Left lobe of liver (tissue), 2 donors: ENCODE data around the gene GCH1. TPM values are rescaled to one million over a fixed set of nuclear protein-coding genes. Genes with fewer than 3 reads are reported as not detected.
"Not testable (repeated sequence)": the region's sequence is repeated elsewhere in the genome, so short reads cannot be mapped to it uniquely, and the experiment has no call there.

Experiments used
- ATAC-seq: fragments of 200-7000 bp; cut with Tn5 transposase; one replicate; pipeline ENCODE4 v1.9.1; 2020; ENCODE audit warnings: mild to moderate bottlenecking, moderate library complexity
- DNase-seq: peaks from one replicate; pipeline ENCODE4 v3.0.0-alpha.2; 2020; ENCODE audit warnings: low spot score
- total RNA-seq: library from RNA; stranded (reverse); gene quantifications from one replicate; pipeline ENCODE4 v1.2.1, GENCODE V29; 2021
- donor health status: DM: no; HTN: no; CAD: no; lungs with moderate emphysema.
- donor health status: DM: no; HTN: yes; CAD: no.

GCH1 gene
- total RNA-seq, 1 donor from 2014 or later: 71.0 TPM

DNA sequence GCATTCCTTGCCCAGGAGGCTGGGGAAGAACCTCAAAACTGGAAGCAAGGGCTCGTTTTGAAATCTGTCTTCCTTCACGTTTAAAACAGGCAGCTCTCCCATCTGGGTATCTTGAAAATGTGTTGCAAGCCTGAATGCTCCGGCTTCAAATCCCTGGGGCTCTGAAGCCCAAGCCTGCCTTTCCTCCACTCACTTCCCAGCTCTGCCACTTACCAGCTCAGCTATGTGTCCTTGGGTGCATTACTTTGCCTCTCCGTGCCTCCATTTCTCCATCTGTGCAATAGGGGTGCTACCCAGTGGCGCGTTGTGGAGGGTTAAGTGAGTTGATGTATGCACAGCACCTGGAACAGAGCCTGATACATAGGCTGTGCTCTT is 97.6 kb downstream of the GCH1 start:
- no peak for ATAC-seq
- no peak for DNase-seq

DNA sequence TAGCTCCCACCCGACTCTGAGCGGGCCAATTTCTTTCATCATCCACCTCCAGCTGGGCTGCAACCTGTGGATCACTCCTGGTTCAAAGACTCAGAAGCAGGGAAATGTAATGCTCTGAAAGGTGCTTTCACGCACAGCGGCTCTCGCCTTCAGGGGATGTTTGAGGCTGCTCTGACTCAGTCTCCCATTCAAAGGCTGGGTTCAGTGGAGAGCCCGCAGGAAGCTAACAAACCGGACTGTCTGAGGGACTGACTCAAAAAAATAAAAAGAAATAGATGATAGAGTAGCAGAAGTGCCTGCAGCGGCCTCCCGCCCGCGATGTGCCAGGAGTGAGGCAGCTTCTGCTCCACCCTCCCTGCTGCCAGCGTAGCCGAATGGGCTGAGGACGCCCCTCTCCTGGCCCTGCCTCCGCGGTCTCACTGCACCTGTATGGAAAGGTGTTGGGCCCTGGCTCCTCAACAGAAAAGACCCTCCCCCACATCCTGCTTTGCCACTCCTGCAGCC is 98.0 kb downstream of the GCH1 start:
- ATAC-seq: no peak
- DNase-seq: no peak

DNA sequence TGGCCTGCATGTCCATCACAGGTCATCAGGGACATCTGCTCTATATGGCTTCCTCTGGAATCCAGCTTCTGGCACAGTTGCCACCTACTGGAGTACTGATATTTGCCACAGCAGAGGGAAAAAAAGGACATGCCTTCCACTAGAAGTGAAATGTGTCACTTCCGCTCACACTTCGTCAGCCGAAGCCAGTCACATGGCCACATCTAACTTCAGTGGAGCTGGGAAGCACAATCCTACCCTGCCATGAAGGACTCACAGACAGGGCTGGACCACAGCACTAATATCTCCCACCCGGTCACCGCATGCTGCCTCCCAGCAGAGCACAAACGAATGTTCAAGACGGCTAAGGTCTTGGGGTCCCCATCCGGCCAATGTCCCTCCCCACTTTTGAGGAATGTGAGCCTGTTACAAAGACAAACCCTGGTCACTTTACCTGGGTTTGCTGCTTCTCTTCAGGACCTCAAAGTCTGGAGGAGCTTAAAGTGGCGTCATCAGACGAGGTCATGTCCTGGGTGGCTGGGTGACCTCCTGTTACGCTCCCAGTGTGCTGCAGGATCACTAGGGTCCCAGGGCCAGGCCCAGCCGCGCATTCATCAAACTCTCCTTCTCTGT is 98.6 kb downstream of the GCH1 start:
- DNase-seq (no peak), ATAC-seq (no peak)

DNA sequence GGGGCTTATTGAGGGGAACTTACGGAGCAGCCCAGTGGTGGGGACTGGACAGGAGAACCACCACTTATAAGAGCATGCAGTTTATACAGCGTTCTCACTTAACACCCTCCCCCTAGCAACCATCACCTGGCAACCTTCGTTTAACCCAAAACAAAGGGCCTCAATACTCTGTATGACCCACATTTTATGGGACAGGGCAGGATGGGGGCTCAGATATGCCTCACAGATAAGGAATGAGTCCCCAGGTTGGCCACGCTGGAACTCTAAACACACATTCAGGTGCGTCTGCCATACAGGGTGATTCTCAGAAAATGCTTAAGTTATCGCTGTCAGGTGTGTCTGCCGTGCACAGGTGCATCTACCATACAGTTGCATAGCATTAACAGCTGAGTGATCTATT is 99.2 kb downstream of the GCH1 start:
- no peak for DNase-seq
- ATAC-seq: no peak

DNA sequence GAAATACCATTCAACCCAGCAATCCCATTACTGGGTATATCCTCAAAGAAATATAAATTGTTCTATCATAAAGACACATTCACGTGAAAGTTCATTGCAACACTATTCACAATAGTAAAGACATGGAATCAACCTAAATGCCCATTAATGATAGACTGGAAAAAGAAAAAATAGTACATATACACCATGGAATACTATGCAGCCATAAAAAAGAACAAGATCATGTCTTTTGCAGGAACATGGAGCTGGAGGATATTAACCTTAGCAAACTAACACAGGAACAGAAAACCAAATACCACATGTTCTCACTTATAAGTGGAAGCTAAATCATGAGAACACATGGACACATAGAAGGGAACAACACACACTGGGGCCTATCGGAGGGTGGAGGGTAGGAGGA is 101.1 kb downstream of the GCH1 start:
- DNase-seq, ATAC-seq: not testable (repeated sequence)

DNA sequence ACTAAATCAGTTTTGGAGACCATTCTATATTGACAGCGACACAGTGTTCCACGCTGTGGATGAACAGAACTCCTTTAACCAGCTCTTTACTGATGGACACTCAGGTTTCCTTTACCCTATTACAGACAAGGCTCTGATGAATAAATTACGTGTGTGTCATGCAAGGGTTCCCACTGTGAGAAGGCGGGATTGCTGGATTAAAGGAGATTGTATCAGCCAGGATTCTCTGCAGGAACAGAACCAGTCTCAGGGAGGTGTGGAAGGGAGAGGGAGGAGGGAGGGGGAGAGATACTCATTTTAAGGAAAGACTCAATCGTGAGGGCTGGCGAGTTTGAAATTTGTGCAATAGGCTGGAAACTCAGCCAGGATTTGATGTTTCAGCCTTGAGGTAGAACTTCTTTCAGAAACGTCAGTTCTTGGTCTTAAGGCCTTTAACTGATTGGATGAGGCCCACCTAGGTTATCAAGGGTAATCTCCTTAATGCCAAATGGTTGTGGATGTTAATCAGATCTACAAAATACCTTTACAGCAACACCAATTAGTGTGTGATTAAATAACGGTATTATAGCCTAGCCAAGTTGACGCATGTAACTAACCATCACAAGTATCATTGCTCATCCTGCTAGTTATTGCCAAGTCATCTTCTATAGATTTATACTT is 104.0 kb downstream of the GCH1 start:
- ATAC-seq: no peak
- peak; percentile 8 for DNase-seq

DNA sequence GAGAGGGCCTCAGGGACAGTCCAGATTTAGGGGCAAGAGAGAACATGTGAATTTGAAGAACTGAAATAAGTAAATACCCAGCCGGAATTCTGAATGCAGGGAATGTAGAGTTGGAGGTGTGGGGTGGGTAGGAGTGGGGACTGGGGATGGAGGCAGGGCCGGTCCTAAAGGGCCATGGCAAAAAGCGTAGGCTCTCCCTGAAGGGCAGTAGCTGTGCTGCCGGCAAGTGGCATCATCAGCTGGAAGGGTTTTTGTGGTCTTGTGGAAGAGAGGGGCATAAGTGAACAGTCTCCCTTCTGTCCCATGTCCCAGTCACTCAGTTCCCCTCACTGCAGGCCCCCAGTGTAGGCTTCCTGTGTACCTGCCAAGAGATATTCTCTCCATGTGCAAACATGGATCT is 104.6 kb downstream of the GCH1 start:
- peak; percentile 5 for DNase-seq

DNA sequence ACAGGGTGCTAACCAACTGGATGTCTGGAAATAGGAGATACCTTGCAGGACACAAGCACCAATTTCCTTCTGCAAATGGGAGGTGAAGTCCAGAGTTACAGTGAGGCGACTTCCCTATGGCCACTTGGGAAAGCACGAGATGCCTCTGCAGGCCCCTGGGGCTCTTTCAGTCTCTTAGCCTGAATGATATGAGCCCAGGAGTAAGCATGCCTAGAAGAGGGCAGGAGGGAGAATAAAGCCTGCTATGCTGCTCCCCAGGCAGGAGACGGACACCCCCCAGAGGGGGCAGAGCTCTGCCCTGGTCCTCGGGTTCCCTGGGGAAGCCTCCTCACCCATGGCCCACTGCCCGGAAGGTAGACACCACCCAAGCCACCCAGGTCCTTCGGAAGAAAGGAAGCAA is 105.1 kb downstream of the GCH1 start:
- no peak for ATAC-seq

More for the DNA sequence above, 104.6 kb downstream of the GCH1 start:
- no peak for ATAC-seq

DNA sequence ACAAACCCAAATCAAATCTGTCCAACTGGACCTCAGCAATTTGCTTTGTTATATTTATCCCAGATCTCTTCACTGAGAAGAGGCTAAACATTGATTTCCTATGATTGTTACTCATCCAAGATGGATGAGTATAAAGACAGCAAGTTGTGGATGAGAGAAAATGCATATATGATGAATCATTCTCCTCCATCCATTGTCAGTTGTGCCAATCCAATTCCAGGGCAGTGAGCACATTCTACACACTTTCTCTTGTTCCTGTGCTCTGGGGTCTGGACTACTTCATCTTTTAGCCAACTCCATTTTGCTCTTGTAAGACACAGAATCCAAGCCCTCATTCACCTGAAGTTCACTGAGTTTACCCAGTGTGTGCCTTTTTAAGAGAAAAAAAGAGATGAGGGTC is 105.7 kb downstream of the GCH1 start:
- DNase-seq (no peak), ATAC-seq (no peak)

More for the DNA sequence above, 105.1 kb downstream of the GCH1 start:
- peak; percentile 32 for DNase-seq

DNA sequence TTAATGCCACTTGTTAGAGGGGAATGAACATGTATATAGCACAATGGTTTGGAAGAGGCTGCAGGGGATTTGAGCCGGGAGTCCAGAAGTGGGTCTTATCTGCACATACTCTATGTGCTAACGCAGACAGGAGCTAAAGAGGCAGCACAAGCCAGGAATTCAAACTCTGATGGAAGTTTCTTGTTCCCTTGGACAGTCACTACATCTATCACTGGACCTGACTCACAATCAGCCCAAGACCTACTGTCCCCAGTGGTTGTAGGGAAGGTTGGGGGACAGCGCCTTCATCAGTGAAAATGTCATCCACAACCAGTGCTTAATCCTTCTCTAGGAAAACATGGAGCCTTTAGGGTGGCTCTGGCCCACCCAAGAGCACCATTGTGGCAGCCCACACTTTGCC is 107.8 kb downstream of the GCH1 start:
- no peak for ATAC-seq
- peak; percentile 10 for DNase-seq

DNA sequence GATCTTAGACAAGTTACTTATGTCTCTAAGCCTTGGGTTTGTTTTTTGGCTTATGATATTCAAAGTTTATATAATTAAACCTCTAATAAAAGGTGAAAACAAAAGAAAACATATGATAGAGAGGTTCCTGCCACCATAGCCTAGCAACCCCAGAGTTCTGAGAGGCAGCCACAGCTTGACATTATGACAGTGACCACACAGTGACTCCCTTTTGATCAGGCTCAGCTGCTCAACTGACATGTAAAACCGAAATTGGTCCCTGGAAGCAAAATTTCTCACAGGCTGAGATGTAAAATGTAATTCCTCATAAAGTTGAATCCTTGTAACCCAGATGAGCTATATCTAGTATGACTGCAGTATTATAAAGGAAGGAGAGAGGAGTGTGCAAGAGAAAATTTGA is 108.5 kb downstream of the GCH1 start:
- ATAC-seq (no peak), DNase-seq (no peak)

DNA sequence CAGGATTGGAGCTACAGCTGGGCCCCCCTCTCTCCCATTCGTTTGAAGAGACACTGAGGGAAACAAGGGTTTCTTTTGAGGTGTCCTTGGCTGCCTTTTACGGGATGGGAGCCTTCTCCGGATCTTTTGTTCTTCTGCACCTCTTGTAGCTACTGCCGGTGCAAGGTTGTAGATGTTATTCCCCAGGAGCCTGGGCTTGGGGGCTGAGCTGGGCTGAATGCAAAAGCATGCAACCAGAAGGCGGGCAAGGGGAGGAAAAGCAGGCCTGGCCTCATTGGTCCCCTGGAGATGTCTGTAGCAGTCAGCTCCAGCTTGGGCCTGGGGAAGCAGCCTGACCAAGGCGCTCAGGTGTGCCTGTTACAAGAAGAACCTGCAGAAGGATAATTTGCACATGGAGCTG is 110.3 kb downstream of the GCH1 start:
- no peak for ATAC-seq
- peak; percentile 26 for DNase-seq

Other genes with a start within 250 kb of the GCH1 start
- 1.3 TPM for gene WDHD1, start 124.3 kb upstream of the GCH1 start, total RNA-seq
- 4.5 TPM for gene SOCS4, start 124.4 kb upstream of the GCH1 start, total RNA-seq
- gene MAPK1IP1L, start 148.8 kb upstream of the GCH1 start, total RNA-seq: 25.5 TPM
- gene LGALS3, start 226.4 kb upstream of the GCH1 start, total RNA-seq: 3.9 TPM